T-helper 1 cell (primary cell): ENCODE measurements around the gene OPN1MW.
A peak's percentile ranks its signal among the peaks of the same experiment; 100 is the strongest.
"Not testable (repeated sequence)": the region's sequence is repeated elsewhere in the genome, so short reads cannot be mapped to it uniquely, and the experiment has no call there.

Experiments
- DNase-seq, 5 donors: peaks; one replicate each; pipeline ENCODE4 v3.0.0-alpha.2; 2012 to 2020
- total RNA-seq, 4 donors: gene quantifications; one replicate each; lab custom pipeline; 2026; lab: John Stamatoyannopoulos, UW

Gene OPN1MW
- 0 reads per million in 4 donors for total RNA-seq

DNA sequence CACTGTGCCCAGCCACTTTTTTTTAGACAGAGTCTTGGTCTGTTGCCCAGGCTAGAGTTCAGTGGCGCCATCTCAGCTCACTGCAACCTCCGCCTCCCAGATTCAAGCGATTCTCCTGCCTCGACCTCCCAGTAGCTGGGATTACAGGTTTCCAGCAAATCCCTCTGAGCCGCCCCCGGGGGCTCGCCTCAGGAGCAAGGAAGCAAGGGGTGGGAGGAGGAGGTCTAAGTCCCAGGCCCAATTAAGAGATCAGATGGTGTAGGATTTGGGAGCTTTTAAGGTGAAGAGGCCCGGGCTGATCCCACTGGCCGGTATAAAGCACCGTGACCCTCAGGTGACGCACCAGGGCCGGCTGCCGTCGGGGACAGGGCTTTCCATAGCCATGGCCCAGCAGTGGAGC, at the start of gene OPN1MW:
TSS of gene OPN1MW (plus strand) at position 301 of the 400 bp plus-strand sequence. CDS start at position 383, 82 bp downstream.
- DNase-seq = not testable (repeated sequence)

DNA sequence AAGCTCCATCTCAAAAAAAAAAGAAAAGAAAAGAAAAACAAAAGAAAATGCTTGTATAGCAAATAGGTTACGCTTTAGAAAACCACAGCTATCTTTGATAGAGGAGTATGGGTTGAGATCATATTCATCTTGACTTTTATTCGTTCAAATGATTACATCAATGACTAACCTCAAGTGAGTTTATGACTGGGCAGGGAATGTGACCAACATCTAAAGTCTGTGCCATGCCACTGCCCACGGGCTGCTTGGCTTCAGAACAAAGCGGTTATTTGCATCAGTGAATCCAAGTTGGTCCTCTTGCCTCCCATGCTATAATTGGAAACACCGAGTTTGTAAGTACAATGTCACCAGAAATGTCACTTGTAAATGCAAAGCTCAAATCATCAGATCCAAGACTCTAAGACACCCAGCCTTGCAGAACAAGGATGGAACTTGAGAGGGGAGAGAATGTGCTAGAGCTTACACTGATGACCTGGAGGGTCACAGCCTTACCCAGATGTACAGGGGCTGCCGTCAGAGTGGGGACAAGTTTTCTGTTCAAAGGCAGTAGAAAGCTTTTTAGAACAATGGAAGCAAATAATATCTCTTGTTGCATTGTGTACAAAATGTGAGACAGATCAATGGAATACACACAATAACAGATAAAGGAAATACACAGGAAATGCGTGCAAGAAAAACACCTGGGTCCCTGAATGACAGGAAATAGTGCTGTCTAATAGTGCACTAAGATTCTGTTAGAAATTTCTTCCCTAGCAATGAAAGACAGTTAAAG, 46.8 kb upstream of the OPN1MW start:
- peak in 2 of 5 donors; percentile 7 to 51 for DNase-seq

DNA sequence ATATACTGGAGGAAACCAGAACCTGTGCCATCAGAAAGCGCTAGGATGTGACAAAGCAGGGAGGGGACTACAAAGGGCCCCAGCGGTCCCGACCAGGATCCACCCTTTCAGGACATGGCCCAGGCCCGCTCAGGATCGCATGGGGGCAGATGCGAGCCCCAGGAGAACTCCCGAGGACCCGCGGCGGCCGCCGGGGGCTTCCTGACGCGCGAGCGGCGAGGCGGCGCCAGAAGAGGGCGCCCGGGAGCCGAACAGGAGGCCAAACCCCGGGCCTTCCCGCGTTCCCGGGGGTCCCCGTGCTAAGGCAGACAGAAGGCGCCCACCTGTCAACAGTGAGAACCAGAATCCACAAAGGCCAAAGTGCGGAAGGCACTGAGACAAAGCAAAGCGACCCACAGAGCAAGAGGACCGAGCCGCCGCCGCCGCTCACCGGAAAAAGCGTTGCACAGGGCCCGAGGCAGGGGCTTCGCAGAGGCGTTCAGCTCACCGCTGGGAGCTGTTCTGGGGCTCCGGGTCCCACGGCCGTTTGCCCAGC, 45.7 kb upstream of the OPN1MW start:
- peak; percentile 48 to 65 (median 61) for DNase-seq

DNA sequence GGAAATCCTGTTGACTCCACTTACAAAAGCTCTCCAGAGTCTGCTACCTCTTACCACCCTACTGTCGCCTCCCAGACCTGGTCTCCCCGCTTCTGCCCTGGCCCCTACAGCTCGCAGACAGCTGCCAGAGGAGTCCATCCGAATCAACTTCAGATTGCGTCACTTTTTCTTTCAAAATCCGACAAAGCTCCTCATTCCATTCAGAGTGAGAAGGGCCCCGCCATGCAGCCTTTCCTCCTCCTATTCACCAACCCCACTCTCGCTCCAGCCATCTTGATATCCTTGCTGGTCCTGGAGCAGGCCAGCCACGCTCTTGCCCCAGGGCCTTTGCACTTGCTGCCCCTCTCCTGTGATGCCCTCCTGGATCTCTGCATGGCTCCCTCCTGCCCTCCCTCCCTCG, 43.5 kb upstream of the OPN1MW start:
- DNase-seq = no peak

DNA sequence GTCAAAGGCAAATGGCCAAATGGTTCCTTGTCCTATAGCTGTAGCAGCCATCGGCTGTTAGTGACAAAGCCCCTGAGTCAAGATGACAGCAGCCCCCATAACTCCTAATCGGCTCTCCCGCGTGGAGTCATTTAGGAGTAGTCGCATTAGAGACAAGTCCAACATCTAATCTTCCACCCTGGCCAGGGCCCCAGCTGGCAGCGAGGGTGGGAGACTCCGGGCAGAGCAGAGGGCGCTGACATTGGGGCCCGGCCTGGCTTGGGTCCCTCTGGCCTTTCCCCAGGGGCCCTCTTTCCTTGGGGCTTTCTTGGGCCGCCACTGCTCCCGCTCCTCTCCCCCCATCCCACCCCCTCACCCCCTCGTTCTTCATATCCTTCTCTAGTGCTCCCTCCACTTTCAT, 42.2 kb upstream of the OPN1MW start:
- DNase-seq = no peak

DNA sequence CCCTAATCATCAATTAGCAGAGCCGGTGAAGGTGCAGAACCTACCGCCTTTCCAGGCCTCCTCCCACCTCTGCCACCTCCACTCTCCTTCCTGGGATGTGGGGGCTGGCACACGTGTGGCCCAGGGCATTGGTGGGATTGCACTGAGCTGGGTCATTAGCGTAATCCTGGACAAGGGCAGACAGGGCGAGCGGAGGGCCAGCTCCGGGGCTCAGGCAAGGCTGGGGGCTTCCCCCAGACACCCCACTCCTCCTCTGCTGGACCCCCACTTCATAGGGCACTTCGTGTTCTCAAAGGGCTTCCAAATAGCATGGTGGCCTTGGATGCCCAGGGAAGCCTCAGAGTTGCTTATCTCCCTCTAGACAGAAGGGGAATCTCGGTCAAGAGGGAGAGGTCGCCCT, 41.7 kb upstream of the OPN1MW start:
- no peak for DNase-seq

DNA sequence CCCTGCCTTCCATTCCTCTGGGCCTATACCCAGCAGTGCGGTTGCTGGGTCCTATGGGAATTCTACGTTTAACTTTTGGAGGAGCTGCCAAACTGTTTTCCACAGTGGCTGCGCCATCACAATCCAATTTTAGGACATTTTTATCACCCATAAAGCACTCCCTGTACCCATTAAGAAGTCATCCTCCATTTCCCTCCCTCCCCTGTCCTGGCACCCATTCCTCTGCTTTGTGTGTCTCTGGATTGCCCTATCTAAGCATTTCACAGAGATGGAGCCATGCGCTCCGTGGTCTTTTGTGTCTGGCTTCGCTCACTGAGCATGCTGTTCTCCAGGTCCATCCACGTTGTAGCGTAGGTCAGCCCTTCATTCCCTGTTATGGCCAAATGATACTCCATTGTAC, 40.0 kb upstream of the OPN1MW start:
- no peak for DNase-seq

DNA sequence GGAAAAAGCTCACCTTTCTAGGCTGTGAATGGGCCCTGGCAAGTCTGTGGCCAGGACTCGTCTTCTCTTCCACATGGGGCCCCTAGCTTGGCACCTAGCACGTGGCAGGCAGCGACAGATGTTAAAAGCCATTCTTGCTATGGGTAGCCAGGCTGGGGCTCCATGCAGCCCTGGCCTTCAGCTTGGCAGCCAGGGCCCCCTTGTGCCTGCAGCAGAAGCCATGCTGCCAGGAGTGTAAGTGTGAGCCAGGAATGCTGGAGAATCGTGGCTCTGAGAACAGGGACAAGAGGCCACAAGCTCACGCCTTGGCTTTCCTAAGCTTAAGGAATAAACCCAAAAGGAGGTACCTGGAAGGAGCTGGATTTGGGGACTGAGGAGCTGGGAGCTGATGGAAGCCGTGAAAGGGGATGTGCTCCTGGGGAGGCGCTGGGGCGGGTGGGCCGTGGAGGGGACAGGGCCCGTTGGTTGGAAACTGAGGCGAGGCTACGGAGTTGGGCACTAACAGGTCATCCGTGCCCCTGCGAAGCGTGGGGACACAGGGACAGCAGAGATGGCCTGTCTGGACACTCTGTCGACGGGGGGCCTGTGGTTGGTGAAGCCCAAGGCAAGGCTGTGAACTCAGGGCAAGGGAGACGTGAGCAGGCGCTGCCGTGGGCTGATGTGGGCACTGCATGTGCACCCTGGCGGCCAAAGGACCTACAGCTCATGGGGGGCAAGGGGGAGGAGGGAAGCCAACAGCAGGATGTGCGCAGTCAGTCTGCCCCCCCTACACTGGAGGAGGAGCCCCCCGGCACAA, 39.2 kb upstream of the OPN1MW start:
- DNase-seq = no peak

DNA sequence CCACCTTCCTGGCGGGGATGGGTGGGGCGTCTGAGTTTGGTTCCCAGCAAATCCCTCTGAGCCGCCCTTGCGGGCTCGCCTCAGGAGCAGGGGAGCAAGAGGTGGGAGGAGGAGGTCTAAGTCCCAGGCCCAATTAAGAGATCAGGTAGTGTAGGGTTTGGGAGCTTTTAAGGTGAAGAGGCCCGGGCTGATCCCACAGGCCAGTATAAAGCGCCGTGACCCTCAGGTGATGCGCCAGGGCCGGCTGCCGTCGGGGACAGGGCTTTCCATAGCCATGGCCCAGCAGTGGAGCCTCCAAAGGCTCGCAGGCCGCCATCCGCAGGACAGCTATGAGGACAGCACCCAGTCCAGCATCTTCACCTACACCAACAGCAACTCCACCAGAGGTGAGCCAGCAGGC, 38.4 kb upstream of the OPN1MW start, which contains the start of gene OPN1LW:
TSS of gene OPN1LW (plus strand) at position 234 of the 400 bp plus-strand sequence. CDS start at position 275, 41 bp downstream.
- DNase-seq = not testable (repeated sequence)

DNA sequence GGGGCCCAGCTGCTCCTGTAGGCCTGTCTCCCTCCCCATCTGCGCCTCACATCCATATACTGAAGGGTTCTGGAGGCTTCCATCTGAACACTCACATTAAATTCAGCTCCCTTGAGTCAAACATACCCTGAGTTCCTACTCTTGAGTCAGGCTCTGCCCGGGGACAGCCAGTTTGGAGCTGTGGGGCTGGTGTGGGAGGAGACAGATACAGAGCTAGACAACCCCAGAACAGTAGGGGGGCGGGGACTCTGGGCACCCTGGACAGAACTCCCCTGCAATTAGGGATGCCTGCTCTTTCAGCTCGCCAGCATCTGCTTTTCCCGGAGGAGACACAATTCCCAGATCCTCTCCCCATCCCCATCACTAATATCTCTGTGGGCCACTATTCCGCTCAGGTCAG, 31.4 kb upstream of the OPN1MW start:
- not testable (repeated sequence) for DNase-seq

DNA sequence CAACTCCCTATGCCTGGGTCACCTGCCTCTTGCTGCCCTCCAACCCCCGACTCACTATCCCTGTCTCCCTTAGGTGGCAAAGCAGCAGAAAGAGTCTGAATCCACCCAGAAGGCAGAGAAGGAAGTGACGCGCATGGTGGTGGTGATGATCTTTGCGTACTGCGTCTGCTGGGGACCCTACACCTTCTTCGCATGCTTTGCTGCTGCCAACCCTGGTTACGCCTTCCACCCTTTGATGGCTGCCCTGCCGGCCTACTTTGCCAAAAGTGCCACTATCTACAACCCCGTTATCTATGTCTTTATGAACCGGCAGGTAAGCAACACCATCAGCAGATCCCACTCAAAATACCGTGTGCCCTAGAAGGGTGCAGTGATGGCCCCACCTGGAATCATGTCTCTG, 26.2 kb upstream of the OPN1MW start:
- DNase-seq = not testable (repeated sequence)

DNA sequence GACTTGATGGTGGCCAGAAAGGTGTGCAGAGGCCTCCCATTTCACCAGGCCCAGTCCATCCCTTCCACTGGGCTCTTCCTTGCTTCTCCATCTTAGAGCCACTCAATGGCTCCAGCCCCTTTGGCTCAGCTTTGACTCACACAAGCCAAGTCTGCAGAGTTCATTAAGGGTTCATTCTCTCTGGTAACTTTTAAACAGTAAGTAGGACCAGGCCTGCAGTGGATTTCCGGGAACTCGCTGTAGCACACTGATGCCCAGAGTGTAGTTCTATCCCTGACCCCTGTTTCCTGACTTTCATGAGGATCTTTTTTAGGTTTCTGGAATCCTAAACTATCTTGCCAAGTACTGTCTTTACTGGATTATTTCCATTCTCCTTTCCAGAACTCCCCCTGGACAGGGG, 25.2 kb upstream of the OPN1MW start:
- not testable (repeated sequence) for DNase-seq

DNA sequence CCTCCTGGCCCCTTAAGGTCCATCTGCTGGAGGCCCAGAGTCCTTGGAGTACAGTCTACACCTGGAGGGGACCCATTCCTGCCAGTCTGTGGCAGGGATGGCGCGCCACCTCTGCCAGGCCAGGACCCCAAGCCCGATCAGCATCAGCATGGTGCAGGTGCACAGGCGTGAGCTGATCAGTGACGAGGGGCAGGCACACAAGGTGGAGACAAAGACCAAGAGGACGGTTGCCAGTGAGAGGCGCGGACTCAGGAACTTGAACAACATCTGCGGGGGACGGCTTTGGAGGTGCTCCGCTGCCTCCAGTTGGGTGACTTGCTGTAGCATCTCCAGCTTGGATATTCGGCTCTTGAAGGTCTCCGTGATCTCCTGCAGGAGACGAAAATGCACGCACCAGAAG, 23.1 kb upstream of the OPN1MW start:
- DNase-seq = not testable (repeated sequence)

DNA sequence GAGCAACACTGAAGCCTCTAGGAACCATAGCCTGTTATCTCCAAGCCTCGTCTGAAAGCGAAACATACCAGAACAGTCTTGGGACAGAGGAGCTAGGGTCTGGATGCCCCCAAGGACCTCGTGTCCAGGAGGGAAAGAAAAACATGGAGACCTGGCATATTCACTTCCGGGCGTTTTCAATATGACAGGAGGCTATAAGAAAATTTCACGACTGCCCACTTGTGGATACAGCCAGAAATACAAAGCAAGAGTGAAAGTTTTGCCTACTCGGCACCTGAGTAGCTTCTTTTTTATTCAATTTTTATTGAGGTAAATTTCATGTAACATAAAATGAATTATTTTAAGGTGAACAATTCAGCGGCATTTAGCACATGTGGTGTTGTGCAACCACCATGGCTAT, 17.5 kb upstream of the OPN1MW start:
- DNase-seq = not testable (repeated sequence)

DNA sequence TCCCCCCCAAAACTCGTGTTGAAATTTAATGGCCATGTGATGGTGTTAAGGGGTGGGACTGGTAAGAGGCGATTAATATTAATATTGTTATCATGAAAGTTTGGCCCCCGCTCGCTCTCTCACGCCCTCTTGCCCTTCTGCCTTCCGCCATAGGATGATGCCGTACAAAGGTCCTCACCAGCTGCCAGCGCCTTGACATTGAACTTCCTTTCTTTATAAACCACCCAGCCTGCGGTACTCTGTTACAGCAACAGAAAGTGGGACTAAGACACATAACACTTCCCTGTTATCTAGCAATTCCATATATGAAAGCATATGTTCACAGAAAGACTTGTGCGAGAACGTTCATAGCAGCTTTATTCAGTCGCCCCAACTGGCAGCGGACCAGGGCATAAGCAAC, 14.0 kb upstream of the OPN1MW start:
- DNase-seq = not testable (repeated sequence)

DNA sequence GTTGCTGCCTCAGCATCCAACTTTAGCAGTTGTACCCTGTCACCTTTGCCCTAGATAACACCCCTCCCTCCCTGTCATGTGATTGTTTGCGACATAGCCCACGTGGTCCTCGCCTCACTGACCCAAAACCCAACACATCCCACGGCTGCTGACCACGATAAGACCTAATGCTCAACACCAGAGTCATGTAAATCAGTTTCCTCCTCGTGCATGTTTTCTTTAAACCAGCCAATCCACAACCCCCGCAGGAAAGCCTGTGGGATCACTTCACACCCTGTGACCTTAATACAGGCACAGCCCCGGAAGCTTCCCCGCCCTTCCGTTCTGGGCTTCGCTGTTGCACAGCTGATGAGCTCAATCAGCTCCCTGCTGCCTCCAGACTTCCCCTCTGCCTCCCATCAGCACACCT, 9.9 kb upstream of the OPN1MW start:
- not testable (repeated sequence) for DNase-seq

DNA sequence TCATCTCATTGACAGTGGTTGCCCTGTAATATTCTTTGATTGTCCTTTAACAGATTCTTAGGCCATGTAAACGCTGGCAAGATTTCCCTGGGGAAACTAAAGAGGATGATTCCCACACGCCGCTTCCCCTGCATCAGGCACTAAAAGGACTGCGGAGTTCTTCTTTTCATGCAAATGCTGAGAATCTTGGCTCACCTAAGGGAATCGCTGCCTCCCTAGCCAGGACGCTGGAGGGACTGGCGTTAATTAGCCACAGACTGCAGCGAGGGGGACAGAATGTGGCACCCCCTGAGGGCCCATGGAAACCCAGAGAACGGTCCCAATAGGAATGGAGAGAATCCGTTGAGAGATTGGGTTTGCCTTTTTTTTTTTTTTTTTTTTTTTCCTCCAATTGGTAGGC, 8.0 kb upstream of the OPN1MW start:
- DNase-seq = not testable (repeated sequence)

DNA sequence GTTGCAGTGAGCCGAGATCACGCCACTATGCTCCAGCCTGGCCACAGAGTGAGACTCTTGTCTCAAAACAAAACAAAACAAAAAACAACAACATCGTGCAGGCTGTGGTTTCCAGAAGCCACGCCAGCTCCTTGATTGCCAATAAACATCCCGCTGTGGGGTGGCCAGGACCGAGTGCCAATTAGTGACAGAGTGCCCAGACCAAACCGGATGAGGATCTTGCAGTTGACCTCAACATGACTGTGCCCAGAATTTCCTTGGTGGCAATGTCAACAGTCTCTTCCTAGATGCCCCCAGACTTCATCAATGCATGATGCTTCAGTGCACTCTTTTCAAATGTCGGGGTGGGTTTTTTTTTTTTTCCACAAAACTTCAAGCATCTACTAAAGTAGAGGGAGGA, 1.4 kb downstream of the OPN1MW start:
- DNase-seq = not testable (repeated sequence)

DNA sequence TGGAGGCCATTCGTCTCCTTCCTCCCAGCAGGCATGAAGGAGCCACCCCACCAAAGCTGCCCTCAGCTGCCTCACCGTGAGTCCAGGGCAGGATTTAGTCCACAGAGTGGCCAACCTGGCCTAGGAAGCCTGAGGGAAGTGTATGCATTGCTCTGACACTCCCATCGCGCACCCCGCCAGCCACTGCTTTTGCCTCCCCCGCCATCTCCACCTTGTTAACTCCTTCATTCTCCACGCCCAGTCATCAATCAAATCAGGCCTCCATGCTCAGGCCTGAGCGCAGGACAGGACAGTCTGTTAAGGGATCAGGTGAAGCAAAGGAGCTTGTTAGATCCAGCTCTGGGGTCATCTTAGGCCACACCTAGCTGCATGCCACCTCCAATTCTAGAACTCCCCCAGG, 10.4 kb downstream of the OPN1MW start:
- DNase-seq = not testable (repeated sequence)

DNA sequence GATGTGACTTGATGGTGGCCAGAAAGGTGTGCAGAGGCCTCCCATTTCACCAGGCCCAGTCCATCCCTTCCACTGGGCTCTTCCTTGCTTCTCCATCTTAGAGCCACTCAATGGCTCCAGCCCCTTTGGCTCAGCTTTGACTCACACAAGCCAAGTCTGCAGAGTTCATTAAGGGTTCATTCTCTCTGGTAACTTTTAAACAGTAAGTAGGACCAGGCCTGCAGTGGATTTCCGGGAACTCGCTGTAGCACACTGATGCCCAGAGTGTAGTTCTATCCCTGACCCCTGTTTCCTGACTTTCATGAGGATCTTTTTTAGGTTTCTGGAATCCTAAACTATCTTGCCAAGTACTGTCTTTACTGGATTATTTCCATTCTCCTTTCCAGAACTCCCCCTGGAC, 11.9 kb downstream of the OPN1MW start:
- not testable (repeated sequence) for DNase-seq

DNA sequence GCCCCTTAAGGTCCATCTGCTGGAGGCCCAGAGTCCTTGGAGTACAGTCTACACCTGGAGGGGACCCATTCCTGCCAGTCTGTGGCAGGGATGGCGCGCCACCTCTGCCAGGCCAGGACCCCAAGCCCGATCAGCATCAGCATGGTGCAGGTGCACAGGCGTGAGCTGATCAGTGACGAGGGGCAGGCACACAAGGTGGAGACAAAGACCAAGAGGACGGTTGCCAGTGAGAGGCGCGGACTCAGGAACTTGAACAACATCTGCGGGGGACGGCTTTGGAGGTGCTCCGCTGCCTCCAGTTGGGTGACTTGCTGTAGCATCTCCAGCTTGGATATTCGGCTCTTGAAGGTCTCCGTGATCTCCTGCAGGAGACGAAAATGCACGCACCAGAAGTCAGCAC, 14.1 kb downstream of the OPN1MW start:
- not testable (repeated sequence) for DNase-seq

DNA sequence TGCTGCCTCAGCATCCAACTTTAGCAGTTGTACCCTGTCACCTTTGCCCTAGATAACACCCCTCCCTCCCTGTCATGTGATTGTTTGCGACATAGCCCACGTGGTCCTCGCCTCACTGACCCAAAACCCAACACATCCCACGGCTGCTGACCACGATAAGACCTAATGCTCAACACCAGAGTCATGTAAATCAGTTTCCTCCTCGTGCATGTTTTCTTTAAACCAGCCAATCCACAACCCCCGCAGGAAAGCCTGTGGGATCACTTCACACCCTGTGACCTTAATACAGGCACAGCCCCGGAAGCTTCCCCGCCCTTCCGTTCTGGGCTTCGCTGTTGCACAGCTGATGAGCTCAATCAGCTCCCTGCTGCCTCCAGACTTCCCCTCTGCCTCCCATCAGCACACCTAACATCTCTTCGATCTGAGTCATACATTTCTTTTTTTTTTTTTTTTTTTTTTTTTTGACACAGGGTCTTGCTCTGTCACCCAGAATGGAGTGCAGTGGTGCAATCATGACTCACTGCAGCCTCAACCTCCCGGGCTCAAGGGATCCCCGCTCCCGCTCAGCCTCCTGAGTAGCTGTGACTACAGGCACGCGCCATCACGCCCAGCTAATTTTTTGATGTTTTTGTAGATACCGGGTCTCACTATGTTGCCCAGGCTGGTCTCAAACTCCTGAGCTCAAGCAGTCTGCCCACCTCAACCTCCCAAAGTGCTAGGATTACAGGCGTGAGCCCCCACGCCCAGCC, 27.4 kb downstream of the OPN1MW start:
- not testable (repeated sequence) for DNase-seq

DNA sequence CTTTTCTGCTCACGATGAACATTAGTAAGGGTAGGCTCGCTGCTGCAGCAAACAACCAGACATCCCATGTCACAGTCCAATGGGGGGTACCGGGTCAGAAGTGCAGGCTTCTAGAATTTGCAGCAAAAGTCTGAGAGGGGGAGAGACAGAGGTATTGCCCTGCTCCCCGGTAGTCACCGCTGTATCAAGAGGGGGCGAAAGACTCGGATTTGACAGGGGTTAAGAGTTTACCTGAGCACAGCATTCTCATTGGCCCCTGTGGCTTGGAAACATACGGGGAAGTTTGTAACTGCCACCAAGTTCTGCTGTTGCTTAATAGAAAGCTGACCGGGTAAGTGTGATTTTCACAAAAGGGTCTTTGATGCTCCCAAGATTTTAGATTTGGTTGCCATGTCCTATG, 28.7 kb downstream of the OPN1MW start:
- not testable (repeated sequence) for DNase-seq
